Endothelial cell of umbilical vein (primary cell): ENCODE results near the gene GABRR2. TPM values are rescaled to one million over a fixed set of nuclear protein-coding genes. Genes with fewer than 3 reads are reported as not detected.

Experiments
- BruUV-seq: library from RNA; stranded (reverse); fragments of 400-500 nt; replicated peaks from 2 replicates; lab custom pipeline; 2021; lab: Mats Ljungman, UMichigan
- CTCF ChIA-PET: fragments of 300-600, 350-600 bp; sonication (Branson Sonifier 250); formaldehyde crosslinking; loops from one replicate; lab custom pipeline; 2021; ENCODE audit warnings: antibody characterized with exemption, inconsistent platforms; lab: Charles Lee
- POLR2A ChIA-PET: fragments of 300-600, 350-600 bp; sonication (Branson Sonifier 250); formaldehyde crosslinking; loops from one replicate; lab custom pipeline; 2021; ENCODE audit warnings: antibody characterized with exemption, inconsistent platforms; lab: Charles Lee
- DNase-seq: peaks from one replicate; pipeline ENCODE4 v3.0.0-alpha.2; 2011; ENCODE audit warnings: low read depth, low spot score
- FAIRE-seq: peaks from 2 replicates; lab custom pipeline; 2011; peaks lifted over from hg19 to GRCh38; lab: Jason Lieb, UNC
- H2AFZ ChIP-seq: 2 replicates; pipeline ENCODE4 v1.6.0; 2012; ENCODE audit warnings: low read depth, low read length, control low read depth, inconsistent platforms
- H3K27ac ChIP-seq: 2 replicates; pipeline ENCODE4 v1.5.1; 2011; ENCODE audit warnings: low read depth, mild to moderate bottlenecking, control low read depth, low read length, moderate library complexity; ENCODE audit not compliant: insufficient read depth
- H3K27me3 ChIP-seq, 2 experiments: 2 replicates each; pipeline versions ENCODE4 v1.6.0 to v1.6.1; 2011; ENCODE audit warnings: low read length in 2 of 2, mixed read lengths in 1 of 2; ENCODE audit not compliant: control insufficient read depth in 2 of 2, insufficient read depth in 2 of 2
- H3K36me3 ChIP-seq, 2 experiments: 2 replicates in 1 of 2; 3 replicates in 1 of 2; pipeline ENCODE4 v1.5.1; 2011; ENCODE audit warnings: low read length in 2 of 2, mild to moderate bottlenecking in 1 of 2, moderate library complexity in 1 of 2; ENCODE audit not compliant: control insufficient read depth in 2 of 2, insufficient read depth in 2 of 2; ENCODE audit errors: extremely low read depth in 1 of 2
- H3K4me1 ChIP-seq: 3 replicates; pipeline ENCODE4 v1.5.1; 2011; ENCODE audit warnings: mild to moderate bottlenecking, low read length; ENCODE audit not compliant: control insufficient read depth, insufficient read depth; ENCODE audit errors: extremely low read depth
- H3K4me2 ChIP-seq: 2 replicates; pipeline ENCODE4 v1.6.1; 2011; ENCODE audit warnings: low read length, control low read depth, mixed read lengths; ENCODE audit not compliant: insufficient read depth
- H3K4me3 ChIP-seq, 3 experiments: fragments of 200-600 bp in 1 of 3; sonication (generic), shearing (Covaris generic) in 1 of 3; replicated peaks in 1 of 3; 2 replicates each; pipeline ENCODE4 v1.5.1; 2011 to 2016; ENCODE audit warnings: control low read depth in 3 of 3, low read length in 3 of 3, mild to moderate bottlenecking in 2 of 3, inconsistent platforms in 1 of 3, low read depth in 1 of 3, moderate library complexity in 1 of 3; ENCODE audit not compliant: insufficient read depth in 1 of 3
- H3K79me2 ChIP-seq: 2 replicates; pipeline ENCODE4 v1.6.0; 2012; ENCODE audit warnings: low read length, inconsistent platforms; ENCODE audit not compliant: control insufficient read depth, insufficient read depth
- H3K9ac ChIP-seq: replicated peaks from 2 replicates; pipeline ENCODE3; 2011; ENCODE audit warnings: low read length, control low read depth; ENCODE audit not compliant: insufficient read depth; ENCODE audit errors: extremely low read depth
- H3K9me1 ChIP-seq: replicated peaks from 3 replicates; pipeline ENCODE4 v1.6.0; 2011; ENCODE audit warnings: mild to moderate bottlenecking, low read length; ENCODE audit not compliant: control insufficient read depth, insufficient read depth; ENCODE audit errors: extremely low read depth
- H3K9me3 ChIP-seq: replicated peaks from 2 replicates; pipeline ENCODE4 v1.5.1; 2012; ENCODE audit warnings: low read length, inconsistent platforms; ENCODE audit not compliant: control insufficient read depth, insufficient read depth
- H4K20me1 ChIP-seq: replicated peaks from 2 replicates; pipeline ENCODE3; 2011; ENCODE audit warnings: mild to moderate bottlenecking, low read length; ENCODE audit not compliant: control insufficient read depth, insufficient read depth; ENCODE audit errors: extremely low read depth
- EZH2 ChIP-seq: IDR thresholded peaks from 2 replicates; pipeline ENCODE4 v1.6.1; 2012; ENCODE audit warnings: borderline replicate concordance, low read depth, mild to moderate bottlenecking, moderate library complexity, low read length, inconsistent platforms; ENCODE audit not compliant: severe bottlenecking
- FOS ChIP-seq: IDR thresholded peaks from 2 replicates; pipeline ENCODE4 v1.6.1; 2011; ENCODE audit warnings: mild to moderate bottlenecking, low read length, moderate library complexity, borderline replicate concordance; ENCODE audit not compliant: insufficient read depth
- GATA2 ChIP-seq: IDR thresholded peaks from 2 replicates; pipeline ENCODE4 v1.7.0; 2011; ENCODE audit warnings: low read depth, mild to moderate bottlenecking, moderate library complexity, mixed read lengths, low read length; ENCODE audit not compliant: insufficient read length, insufficient read depth
- JUN ChIP-seq: IDR thresholded peaks from 2 replicates; pipeline ENCODE4 v1.6.1; 2011; ENCODE audit warnings: borderline replicate concordance, low read depth; ENCODE audit not compliant: insufficient read length, insufficient read depth
- MYC ChIP-seq: IDR thresholded peaks from one replicate; pipeline ENCODE4 v1.6.1; 2011; ENCODE audit warnings: mild to moderate bottlenecking, low read depth, low read length
- POLR2A ChIP-seq: IDR thresholded peaks from 2 replicates; pipeline ENCODE4 v1.6.1; 2012; ENCODE audit warnings: low read depth, mild to moderate bottlenecking, control low read depth, low read length
- POLR2AphosphoS5 ChIP-seq: IDR thresholded peaks from 2 replicates; pipeline ENCODE4 v1.6.1; 2012; ENCODE audit warnings: low read depth, mild to moderate bottlenecking, control low read depth, low read length, moderate library complexity; ENCODE audit not compliant: insufficient read depth
- dilution Hi-C: fragments of 300-500 bp; cut with MboI; formaldehyde crosslinking; loops from one replicate; pipeline ENCODE4 v1.15.0; 2019; ENCODE audit warnings: low sequenced_read_pairs; ENCODE audit not compliant: extremely low pct_ligation_motif_present
- intact Hi-C: fragments of 100-400 bp; cut with micrococcal nuclease; formaldehyde crosslinking; loops from one replicate; pipeline ENCODE4 v1.10.0; 2022
- polyA plus RNA-seq, 4 experiments: library from polyadenylated mRNA; depleted of rRNA in 3 of 4; stranded (reverse) in 3 of 4; unstranded in 1 of 4; fragments of >200 nt; gene quantifications; 2 replicates each; pipeline versions ENCODE4 v1.2.1 to v1.2.3, GENCODE V29; 2011 to 2012; ENCODE audit warnings: missing spikeins in 1 of 4
- total RNA-seq: library from RNA; stranded (reverse); gene quantifications from 2 replicates; pipeline ENCODE4 v1.2.3, GENCODE V29; 2021
- TF ChIP-seq, protein P1 (sequence below): IDR thresholded peaks from 2 replicates; pipeline ENCODE4 v1.6.1; 2011; ENCODE audit not compliant: insufficient read depth, insufficient read length
- TF ChIP-seq, protein P2 (sequence below), 2 donors: IDR thresholded peaks; 1 replicate in 1 of 2; 2 replicates in 1 of 2; pipeline ENCODE4 v1.5.1; 2011; ENCODE audit warnings: low read length in 2 of 2, mild to moderate bottlenecking in 2 of 2, moderate library complexity in 2 of 2, control low read depth in 1 of 2, inconsistent platforms in 1 of 2, low read depth in 1 of 2; ENCODE audit not compliant: insufficient read depth in 1 of 2; ENCODE audit errors: extremely low read depth in 1 of 2

GABRR2 gene
- total and polyA plus RNA-seq, 2 donors (not counting 3 experiments of a cell fraction or from before 2014, with no cell fraction given) = 1.4 to 3.6 TPM

DNA sequence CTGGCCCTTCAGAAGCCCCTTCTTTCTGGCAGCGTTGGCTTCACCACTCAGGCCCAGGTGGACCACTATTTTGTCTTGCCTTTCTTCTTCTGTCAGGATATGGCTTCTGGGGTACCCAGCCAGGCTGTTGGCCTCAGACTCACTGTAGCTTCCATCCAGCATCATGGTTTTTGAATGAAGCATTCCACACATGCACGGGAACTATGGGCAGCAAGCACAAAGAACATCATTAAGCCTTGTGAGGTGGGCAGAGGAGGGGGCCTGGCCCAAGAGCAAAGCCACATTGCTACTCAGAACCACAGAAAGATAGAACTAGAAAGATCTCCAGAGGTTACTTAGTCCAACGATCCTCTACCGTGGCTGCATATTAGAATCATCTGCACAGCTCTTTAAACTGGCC lies 57.3 kb downstream of the GABRR2 start:
- ChIA-PET POLR2A (no interaction called here), CTCF (interaction anchor here (0.7 kb wide), 1 partner anchor 108 kb away, joined by 5 read pairs; no protein-coding TSS in a partner anchor)
- H3K27me3 ChIP-seq = no peaks in the 10 kb centered on the region
- H3K4me1 ChIP-seq = peaks cover 11% of the 10 kb centered on the region
- no peak overlapping the region for H2AFZ ChIP-seq
- dilution Hi-C loops (no loop called here), intact Hi-C loops (no loop called here)
- no peak for FAIRE-seq
- no peak overlapping the region for H3K4me3 ChIP-seq
- BruUV-seq = no TSS peak
- no peaks in the 10 kb centered on the region for H3K9me1 ChIP-seq
- no peak overlapping the region for H3K27ac ChIP-seq
- no peak for TF ChIP-seq POLR2AphosphoS5
- TF ChIP-seq, protein P1, sequence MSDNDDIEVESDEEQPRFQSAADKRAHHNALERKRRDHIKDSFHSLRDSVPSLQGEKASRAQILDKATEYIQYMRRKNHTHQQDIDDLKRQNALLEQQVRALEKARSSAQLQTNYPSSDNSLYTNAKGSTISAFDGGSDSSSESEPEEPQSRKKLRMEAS = no peak
- no peak for TF ChIP-seq MYC
- no peak for TF ChIP-seq JUN
- TF ChIP-seq GATA2 = no peak
- no peak for TF ChIP-seq EZH2
- TF ChIP-seq POLR2A = no peak
- TF ChIP-seq, protein P2, sequence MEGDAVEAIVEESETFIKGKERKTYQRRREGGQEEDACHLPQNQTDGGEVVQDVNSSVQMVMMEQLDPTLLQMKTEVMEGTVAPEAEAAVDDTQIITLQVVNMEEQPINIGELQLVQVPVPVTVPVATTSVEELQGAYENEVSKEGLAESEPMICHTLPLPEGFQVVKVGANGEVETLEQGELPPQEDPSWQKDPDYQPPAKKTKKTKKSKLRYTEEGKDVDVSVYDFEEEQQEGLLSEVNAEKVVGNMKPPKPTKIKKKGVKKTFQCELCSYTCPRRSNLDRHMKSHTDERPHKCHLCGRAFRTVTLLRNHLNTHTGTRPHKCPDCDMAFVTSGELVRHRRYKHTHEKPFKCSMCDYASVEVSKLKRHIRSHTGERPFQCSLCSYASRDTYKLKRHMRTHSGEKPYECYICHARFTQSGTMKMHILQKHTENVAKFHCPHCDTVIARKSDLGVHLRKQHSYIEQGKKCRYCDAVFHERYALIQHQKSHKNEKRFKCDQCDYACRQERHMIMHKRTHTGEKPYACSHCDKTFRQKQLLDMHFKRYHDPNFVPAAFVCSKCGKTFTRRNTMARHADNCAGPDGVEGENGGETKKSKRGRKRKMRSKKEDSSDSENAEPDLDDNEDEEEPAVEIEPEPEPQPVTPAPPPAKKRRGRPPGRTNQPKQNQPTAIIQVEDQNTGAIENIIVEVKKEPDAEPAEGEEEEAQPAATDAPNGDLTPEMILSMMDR (IDR thresholded peaks at IDR 0.05; ENCODE audit: extremely low read depth in 1 of 2, insufficient read depth in 1 of 2, low read depth in 1 of 2, low read length in 2 of 2) = no peak
- TF ChIP-seq FOS = no peak
- no peaks in the 10 kb centered on the region for H3K79me2 ChIP-seq
- no peaks in the 10 kb centered on the region for H3K36me3 ChIP-seq
- no peaks in the 10 kb centered on the region for H4K20me1 ChIP-seq
- no peak overlapping the region for H3K9ac ChIP-seq
- H3K4me2 ChIP-seq = no peak overlapping the region
- no peaks in the 10 kb centered on the region for H3K9me3 ChIP-seq
- no peak for DNase-seq
